ENCODE measurements around the gene CTDSPL2. TPM values are rescaled to one million over a fixed set of nuclear protein-coding genes. Genes with fewer than 3 reads are reported as not detected.
"Not testable (repeated sequence)": the region's sequence is repeated elsewhere in the genome, so short reads cannot be mapped to it uniquely, and the experiment has no call there.

Gene CTDSPL2
- total RNA-seq, 1 experiment from 2014 or later = 47.2 TPM

- DNase-seq = no peak
- H3K27me3 ChIP-seq = no peaks in the 10 kb centered on the region
- H3K36me3 ChIP-seq = peaks cover 83% of the 10 kb centered on the region
- H3K4me3 ChIP-seq = no peak overlapping the region
- H3K9me3 ChIP-seq = no peaks in the 10 kb centered on the region
Observed at GRCh38 chr15:44550734-44551133, 123.3 kb downstream of the CTDSPL2 start.

GRCh38 chr15:44554934-44555723 lies 127.7 kb downstream of the CTDSPL2 start:
- Histone ChIP-seq H3K36me3 (peaks cover 92% of the 10 kb centered on the region), H3K9me3 (no peaks in the 10 kb centered on the region)

GRCh38 chr15:44560926-44561325 lies 133.5 kb downstream of the CTDSPL2 start:
- H3K4me3 ChIP-seq, H3K27me3 ChIP-seq, H3K9me3 ChIP-seq, DNase-seq: not testable (repeated sequence)
- H3K36me3 ChIP-seq = peaks cover 95% of the 10 kb centered on the region

More at GRCh38 chr15:44554934-44555723, 127.7 kb downstream of the CTDSPL2 start:
- no peak for DNase-seq
- no peak overlapping the region for H3K4me3 ChIP-seq
- no peaks in the 10 kb centered on the region for H3K27me3 ChIP-seq

- H3K36me3 ChIP-seq = peaks cover 73% of the 10 kb centered on the region
Observed at GRCh38 chr15:44565387-44566154, 138.1 kb downstream of the CTDSPL2 start.

GRCh38 chr15:44566155-44566540 lies 138.7 kb downstream of the CTDSPL2 start:
- no peaks in the 10 kb centered on the region for H3K27me3 ChIP-seq
- peaks cover 72% of the 10 kb centered on the region for H3K36me3 ChIP-seq
- H3K9me3 ChIP-seq = no peaks in the 10 kb centered on the region; the same call in 1 of the 2 replicates
- no peak for DNase-seq
- no peak overlapping the region for H3K4me3 ChIP-seq

More at GRCh38 chr15:44565387-44566154, 138.1 kb downstream of the CTDSPL2 start:
- no peak for DNase-seq
- Histone ChIP-seq H3K4me3 (no peak overlapping the region), H3K27me3 (no peaks in the 10 kb centered on the region), H3K9me3 (no peaks in the 10 kb centered on the region; the same call in 1 of the 2 replicates)

GRCh38 chr15:44568338-44568737 lies 140.9 kb downstream of the CTDSPL2 start:
- Histone ChIP-seq H3K36me3 (peaks cover 59% of the 10 kb centered on the region), H3K9me3 (no peaks in the 10 kb centered on the region; the same call in 1 of the 2 replicates), H3K4me3 (no peak overlapping the region), H3K27me3 (no peaks in the 10 kb centered on the region)
- DNase-seq = no peak

- no peak for DNase-seq
- Histone ChIP-seq H3K27me3 (no peaks in the 10 kb centered on the region), H3K9me3 (no peaks in the 10 kb centered on the region; the same call in 1 of the 2 replicates), H3K36me3 (peaks cover 56% of the 10 kb centered on the region), H3K4me3 (no peak overlapping the region)
Observed at GRCh38 chr15:44569316-44569715, 141.9 kb downstream of the CTDSPL2 start.

GRCh38 chr15:44570361-44570760 lies 142.9 kb downstream of the CTDSPL2 start:
- Histone ChIP-seq H3K27me3 (no peaks in the 10 kb centered on the region), H3K36me3 (peaks cover 55% of the 10 kb centered on the region), H3K4me3 (no peak overlapping the region), H3K9me3 (no peaks in the 10 kb centered on the region; the same call in 1 of the 2 replicates)
- DNase-seq = no peak

GRCh38 chr15:44573386-44573785 lies 146.0 kb downstream of the CTDSPL2 start:
- no peaks in the 10 kb centered on the region for H3K9me3 ChIP-seq
- DNase-seq = no peak
- H3K4me3 ChIP-seq = no peak overlapping the region
- no peaks in the 10 kb centered on the region for H3K27me3 ChIP-seq
- peaks cover 35% of the 10 kb centered on the region for H3K36me3 ChIP-seq

GRCh38 chr15:44574734-44575133 lies 147.3 kb downstream of the CTDSPL2 start:
- H3K9me3 ChIP-seq = no peaks in the 10 kb centered on the region
- H3K4me3 ChIP-seq = no peak overlapping the region
- H3K36me3 ChIP-seq = peaks cover 44% of the 10 kb centered on the region
- no peak for DNase-seq
- H3K27me3 ChIP-seq = no peaks in the 10 kb centered on the region

Other genes starting within 250 kb of the CTDSPL2 start
- gene FRMD5, start 232.4 kb upstream of the CTDSPL2 start, total RNA-seq (2014; rRNA removed; shearing (Covaris generic); ENCODE audit: low replicate concordance) = 5.4 and 13.8 TPM in 2 replicates
- gene GOLM2, start 138.9 kb upstream of the CTDSPL2 start, total RNA-seq (2014; rRNA removed; shearing (Covaris generic); ENCODE audit: low replicate concordance) = 81.9 and 133 TPM in 2 replicates
- 123 and 157 TPM in 2 replicates for gene EIF3J, start 109.5 kb downstream of the CTDSPL2 start, total RNA-seq (2014; rRNA removed; shearing (Covaris generic); ENCODE audit: low replicate concordance)
- 27.7 and 74.7 TPM in 2 replicates for gene SPG11, start 236.0 kb downstream of the CTDSPL2 start, total RNA-seq (2014; rRNA removed; shearing (Covaris generic); ENCODE audit: low replicate concordance)